SK-N-SH treated with all-trans-retinoic acid at 6 μM for 48 hours (cell line): Measurements from ENCODE around the gene TRIM45.

Experiments used
- ATAC-seq: fragments of 200-7000 bp; cut with Tn5 transposase; 3 replicates; pipeline ENCODE4 v1.9.1; 2020; ENCODE audit warnings: mild to moderate bottlenecking, moderate library complexity
- ARNTL ChIP-seq: fragments of 450-650 bp; formaldehyde crosslinking; IDR thresholded peaks from 2 replicates; pipeline ENCODE4 v1.5.0; 2020; ENCODE audit warnings: low read depth, mild to moderate bottlenecking, moderate library complexity, borderline replicate concordance
- BACH2 ChIP-seq: fragments of 250-450 bp; sonication (Bioruptor Pico); IDR thresholded peaks from 2 replicates; pipeline ENCODE4 v1.9.0; 2021; ENCODE audit warnings: mild to moderate bottlenecking, borderline replicate concordance
- CREB5 ChIP-seq: fragments of 250-450 bp; sonication (Bioruptor Pico); IDR thresholded peaks from 2 replicates; pipeline ENCODE4 v1.5.1; 2020; ENCODE audit warnings: low read depth, mild to moderate bottlenecking, moderate library complexity
- CSRNP3 ChIP-seq: fragments of 250-450 bp; sonication (Bioruptor Pico); IDR thresholded peaks from 2 replicates; pipeline ENCODE4 v1.5.1; 2021; ENCODE audit warnings: mild to moderate bottlenecking, moderate library complexity
- ESRRG ChIP-seq: fragments of 250-450 bp; sonication (Bioruptor Pico); IDR thresholded peaks from 2 replicates; pipeline ENCODE4 v1.6.1; 2021; ENCODE audit warnings: mild to moderate bottlenecking
- GLIS3 ChIP-seq: fragments of 250-450 bp; sonication (Bioruptor Pico); IDR thresholded peaks from 2 replicates; pipeline ENCODE4 v1.5.0; 2020; ENCODE audit warnings: mild to moderate bottlenecking, moderate library complexity
- ISL1 ChIP-seq: fragments of 250-450 bp; sonication (Bioruptor Pico); IDR thresholded peaks from 2 replicates; pipeline ENCODE4 v2.1.2; 2022; ENCODE audit warnings: mild to moderate bottlenecking, moderate library complexity
- OSR1 ChIP-seq: fragments of 250-450 bp; sonication (Bioruptor Pico); IDR thresholded peaks from 2 replicates; pipeline ENCODE4 v1.8.0; 2022; ENCODE audit warnings: moderate library complexity, mild to moderate bottlenecking, inconsistent platforms
- PATZ1 ChIP-seq: fragments of 250-450 bp; sonication (Bioruptor Pico); IDR thresholded peaks from 2 replicates; pipeline ENCODE4 v1.8.0; 2020; ENCODE audit warnings: mild to moderate bottlenecking, moderate library complexity, borderline replicate concordance
- POU6F1 ChIP-seq: fragments of 250-450 bp; sonication (Bioruptor Pico); IDR thresholded peaks from 2 replicates; pipeline ENCODE4 v1.8.0; 2021; ENCODE audit warnings: low read depth, mild to moderate bottlenecking, moderate library complexity, borderline replicate concordance
- PPARA ChIP-seq: fragments of 250-450 bp; sonication (Bioruptor Pico); IDR thresholded peaks from 2 replicates; pipeline ENCODE4 v1.5.0; 2020; ENCODE audit warnings: mild to moderate bottlenecking, borderline replicate concordance
- RARB ChIP-seq: fragments of 250-450 bp; sonication (Bioruptor Pico); IDR thresholded peaks from 2 replicates; pipeline ENCODE4 v1.8.0; 2021; ENCODE audit warnings: mild to moderate bottlenecking, moderate library complexity
- SNAI2 ChIP-seq: fragments of 250-450 bp; sonication (Bioruptor Pico); IDR thresholded peaks from 2 replicates; pipeline ENCODE4 v1.5.0; 2020; ENCODE audit warnings: mild to moderate bottlenecking, moderate library complexity
- TSHZ2 ChIP-seq: fragments of 250-450 bp; sonication (Bioruptor Pico); IDR thresholded peaks from 2 replicates; pipeline ENCODE4 v1.5.0; 2020; ENCODE audit warnings: mild to moderate bottlenecking, moderate library complexity
- ZC3H10 ChIP-seq: fragments of 250-450 bp; sonication (Bioruptor Pico); IDR thresholded peaks from 2 replicates; pipeline ENCODE4 v1.5.1; 2021; ENCODE audit warnings: mild to moderate bottlenecking, moderate library complexity
- ZFP3 ChIP-seq: fragments of 250-450 bp; sonication (Bioruptor Pico); IDR thresholded peaks from 2 replicates; pipeline ENCODE4 v1.5.0; 2020; ENCODE audit warnings: mild to moderate bottlenecking, moderate library complexity
- ZFP30 ChIP-seq: fragments of 450-650 bp; formaldehyde crosslinking; IDR thresholded peaks from 2 replicates; pipeline ENCODE4 v1.5.0; 2022; ENCODE audit warnings: mild to moderate bottlenecking, moderate library complexity
- ZNF70 ChIP-seq: fragments of 450-650 bp; formaldehyde crosslinking; IDR thresholded peaks from 2 replicates; pipeline ENCODE4 v1.5.0; 2020; ENCODE audit warnings: mild to moderate bottlenecking, moderate library complexity
- ZNF8 ChIP-seq: fragments of 450-650 bp; formaldehyde crosslinking; IDR thresholded peaks from 2 replicates; pipeline ENCODE4 v1.5.0; 2020; ENCODE audit warnings: mild to moderate bottlenecking, moderate library complexity

TRIM45 gene

GRCh38 chr1:117137281-117137855 lies 15.8 kb upstream of the TRIM45 start:
- TF ChIP-seq RARB (CRISPR knock-in tag) = no peak
- TF ChIP-seq CSRNP3 = no peak
- no peak for TF ChIP-seq ZNF70
- no peak for TF ChIP-seq CREB5 (CRISPR knock-in tag)
- TF ChIP-seq ZFP3 (CRISPR knock-in tag) = no peak
- TF ChIP-seq PPARA (CRISPR knock-in tag) = no peak
- no peak for TF ChIP-seq TSHZ2 (CRISPR knock-in tag)
- no peak for TF ChIP-seq POU6F1
- no peak for TF ChIP-seq ESRRG (CRISPR knock-in tag)
- TF ChIP-seq ZFP30 (CRISPR knock-in tag) = no peak
- no peak for TF ChIP-seq GLIS3 (CRISPR knock-in tag)
- TF ChIP-seq BACH2 (CRISPR knock-in tag) = no peak
- TF ChIP-seq, all 23 proteins: peak for 0
- no peak for ATAC-seq

GRCh38 chr1:117136749-117137148 lies 15.2 kb upstream of the TRIM45 start:
- ATAC-seq = no peak
- TF ChIP-seq BACH2 (CRISPR knock-in tag) = no peak
- no peak for TF ChIP-seq ZFP3 (CRISPR knock-in tag)
- no peak for TF ChIP-seq SNAI2 (CRISPR knock-in tag)
- TF ChIP-seq GLIS3 (CRISPR knock-in tag) = no peak
- no peak for TF ChIP-seq PATZ1
- TF ChIP-seq PPARA (CRISPR knock-in tag) = no peak
- no peak for TF ChIP-seq TSHZ2 (CRISPR knock-in tag)
- no peak for TF ChIP-seq ESRRG (CRISPR knock-in tag)
- no peak for TF ChIP-seq RARB (CRISPR knock-in tag)
- no peak for TF ChIP-seq OSR1
- no peak for TF ChIP-seq ZNF8 (CRISPR knock-in tag)
- TF ChIP-seq POU6F1 = no peak
- no peak for TF ChIP-seq ISL1 (CRISPR knock-in tag)
- no peak for TF ChIP-seq ARNTL (CRISPR knock-in tag)
- TF ChIP-seq ZC3H10 = no peak
